Mesenchymal stem cell (in vitro differentiated cells and primary cell): ENCODE results near the gene MT3.
A peak's percentile ranks its signal among the peaks of the same experiment; 100 is the strongest.

Experiments used
- DNase-seq: peaks from one replicate; pipeline ENCODE4 v3.0.0-alpha.2; 2013
- H2AFZ ChIP-seq: one replicate; pipeline ENCODE4 v1.6.1; 2013; ENCODE audit warnings: low read depth, mild to moderate bottlenecking, control low read depth, inconsistent platforms, low read length, moderate library complexity
- H2AK5ac ChIP-seq: 2 replicates; pipeline ENCODE4 v1.6.1; 2013; ENCODE audit warnings: low read length, moderate library complexity, mild to moderate bottlenecking, inconsistent platforms; ENCODE audit not compliant: severe bottlenecking
- H2BK120ac ChIP-seq: one replicate; pipeline ENCODE4 v1.6.1; 2013; ENCODE audit warnings: low read depth, mild to moderate bottlenecking, inconsistent platforms, low read length, moderate library complexity
- H2BK12ac ChIP-seq, 2 experiments: one replicate each; pipeline ENCODE4 v1.6.1; 2013; ENCODE audit warnings: inconsistent platforms in 2 of 2, low read length in 2 of 2, mild to moderate bottlenecking in 2 of 2, moderate library complexity in 2 of 2, control low read depth in 1 of 2
- H2BK15ac ChIP-seq: one replicate; pipeline ENCODE4 v1.6.1; 2013; ENCODE audit warnings: mild to moderate bottlenecking, low read depth, inconsistent platforms; ENCODE audit not compliant: poor library complexity, severe bottlenecking
- H2BK5ac ChIP-seq: 2 replicates; pipeline ENCODE4 v1.6.1; 2013; ENCODE audit warnings: low read depth, mild to moderate bottlenecking, low read length, control low read depth, inconsistent platforms; ENCODE audit not compliant: poor library complexity, severe bottlenecking
- H3K14ac ChIP-seq, 2 experiments: one replicate each; pipeline ENCODE4 v1.6.1; 2013; ENCODE audit warnings: inconsistent platforms in 2 of 2, low read length in 2 of 2, control low read depth in 1 of 2, mild to moderate bottlenecking in 1 of 2, moderate library complexity in 1 of 2
- H3K18ac ChIP-seq, 2 experiments: one replicate each; pipeline ENCODE4 v1.6.1; 2013; ENCODE audit warnings: inconsistent platforms in 2 of 2, low read length in 2 of 2, control low read depth in 1 of 2, low read depth in 1 of 2, mild to moderate bottlenecking in 1 of 2
- H3K23ac ChIP-seq, 2 experiments: one replicate each; pipeline ENCODE4 v1.6.1; 2013; ENCODE audit warnings: inconsistent platforms in 2 of 2, low read length in 2 of 2, mild to moderate bottlenecking in 2 of 2, moderate library complexity in 2 of 2, control low read depth in 1 of 2
- H3K27ac ChIP-seq: 2 replicates; pipeline ENCODE4 v1.5.1; 2013; ENCODE audit warnings: mild to moderate bottlenecking, moderate library complexity, low read length, control low read depth, inconsistent platforms; ENCODE audit not compliant: poor library complexity, severe bottlenecking
- H3K27me3 ChIP-seq, 2 experiments: 2 replicates each; pipeline versions ENCODE4 v1.6.1 to v1.7.0; 2013; ENCODE audit warnings: low read length in 2 of 2, mild to moderate bottlenecking in 2 of 2, moderate library complexity in 2 of 2, control low read depth in 1 of 2, inconsistent platforms in 1 of 2; ENCODE audit not compliant: control insufficient read depth in 1 of 2, insufficient read depth in 1 of 2
- H3K36me3 ChIP-seq, 2 experiments: 2 replicates each; pipeline versions ENCODE4 v1.6.1 to v1.7.0; 2013; ENCODE audit warnings: low read length in 2 of 2, control low read depth in 1 of 2, inconsistent platforms in 1 of 2, low read depth in 1 of 2, mild to moderate bottlenecking in 1 of 2; ENCODE audit not compliant: insufficient read depth in 2 of 2, control insufficient read depth in 1 of 2
- H3K4ac ChIP-seq, 2 experiments: one replicate each; pipeline ENCODE4 v1.6.1; 2013; ENCODE audit warnings: inconsistent platforms in 2 of 2, low read length in 2 of 2, mild to moderate bottlenecking in 2 of 2, moderate library complexity in 2 of 2, control low read depth in 1 of 2, low read depth in 1 of 2
- H3K4me1 ChIP-seq: 2 replicates; pipeline ENCODE4 v1.6.1; 2013; ENCODE audit warnings: low read depth, low read length, control low read depth; ENCODE audit not compliant: control insufficient read depth, insufficient read depth
- H3K4me2 ChIP-seq: 2 replicates; pipeline ENCODE4 v1.6.1; 2013; ENCODE audit warnings: low read length, mild to moderate bottlenecking, inconsistent platforms; ENCODE audit not compliant: poor library complexity, severe bottlenecking
- H3K4me3 ChIP-seq, 2 experiments: 2 replicates each; pipeline versions ENCODE4 v1.5.1 to v1.7.0; 2013; ENCODE audit warnings: low read length in 2 of 2, mild to moderate bottlenecking in 2 of 2, control low read depth in 1 of 2, low read depth in 1 of 2; ENCODE audit not compliant: insufficient read depth in 1 of 2
- H3K79me1 ChIP-seq: replicated peaks from 2 replicates; pipeline ENCODE4 v1.6.1; 2013; ENCODE audit warnings: mild to moderate bottlenecking, control low read depth, low read length, inconsistent platforms; ENCODE audit not compliant: poor library complexity, severe bottlenecking
- H3K9ac ChIP-seq: 2 replicates; pipeline ENCODE4 v1.7.0; 2013; ENCODE audit warnings: mild to moderate bottlenecking, low read length, moderate library complexity
- H3K9me3 ChIP-seq: 2 replicates; pipeline ENCODE4 v1.7.0; 2013; ENCODE audit warnings: mild to moderate bottlenecking, low read length; ENCODE audit not compliant: control insufficient read depth
- H4K8ac ChIP-seq: one replicate; pipeline ENCODE4 v1.6.1; 2013; ENCODE audit warnings: inconsistent platforms, mild to moderate bottlenecking, low read length, moderate library complexity
- H4K91ac ChIP-seq: one replicate; pipeline ENCODE4 v1.6.1; 2013; ENCODE audit warnings: mild to moderate bottlenecking, low read length, inconsistent platforms
- WGBS: methylation state at CpG from one replicate; pipeline ENCODE4 v1.1.7; 2013; ENCODE audit warnings: mixed read lengths; 5-methylcytosine and 5-hydroxymethylcytosine counted together

MT3 gene

DNA sequence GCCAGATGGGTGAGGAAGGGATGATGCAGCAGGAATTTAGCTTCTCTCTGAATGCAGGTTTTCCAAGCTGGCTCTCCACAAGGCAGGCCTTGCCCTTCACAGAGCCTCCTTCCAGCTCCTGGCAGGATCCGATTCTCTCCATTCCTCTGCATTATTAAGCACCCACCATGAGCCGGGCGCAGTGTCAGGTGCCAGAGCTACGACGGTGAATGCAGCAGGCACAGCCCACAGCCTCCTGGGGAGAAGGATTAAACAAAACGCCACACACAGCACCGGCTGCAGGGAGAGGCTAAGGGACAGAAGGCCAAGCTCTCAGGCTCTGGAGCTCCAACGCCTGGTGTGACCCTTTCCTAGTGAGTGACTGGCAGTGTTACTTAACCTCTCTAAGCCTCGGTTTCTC lies 12.0 kb downstream of the MT3 start:
- Histone ChIP-seq H3K18ac (no peak overlapping the region), H3K27me3 (peaks cover 0 to 3% of the 10 kb centered on the region in 2 experiments), H3K9me3 (peaks cover 3% of the 10 kb centered on the region), H2BK120ac (no peak overlapping the region), H3K4ac (no peak overlapping the region), H3K23ac (peak overlapping the region in 1 of 2 experiments; percentile 67), H3K4me1 (peaks cover 5% of the 10 kb centered on the region), H3K36me3 (no peaks in the 10 kb centered on the region), H2AFZ (peak overlapping the region; percentile 46), H4K91ac (no peak overlapping the region), H3K4me3 (no peak overlapping the region), H3K79me1 (peaks cover 4% of the 10 kb centered on the region), H3K9ac (no peak overlapping the region), H2BK12ac (no peak overlapping the region), H2BK5ac (no peak overlapping the region), H2AK5ac (no peak overlapping the region), H3K4me2 (no peak overlapping the region), H4K8ac (no peak overlapping the region), H2BK15ac (no peak overlapping the region), H3K14ac (no peak overlapping the region), H3K27ac (no peak overlapping the region)
- WGBS = 54% methylated on average over 9 of the region's 9 CpGs
- no peak for DNase-seq

- Histone ChIP-seq H3K9ac (peak overlapping the region; percentile 13), H3K4me2 (no peak overlapping the region), H4K8ac (no peak overlapping the region), H2BK15ac (no peak overlapping the region), H2AK5ac (no peak overlapping the region), H3K14ac (no peak overlapping the region), H3K4me1 (peaks cover 20% of the 10 kb centered on the region), H2BK120ac (no peak overlapping the region), H3K9me3 (no peaks in the 10 kb centered on the region), H2BK5ac (no peak overlapping the region), H2BK12ac (peak overlapping the region in 1 of 2 experiments; percentile 52), H3K18ac (no peak overlapping the region), H3K23ac (no peak overlapping the region), H4K91ac (no peak overlapping the region), H3K36me3 (no peaks in the 10 kb centered on the region), H2AFZ (no peak overlapping the region), H3K79me1 (peaks cover 4% of the 10 kb centered on the region), H3K27me3 (no peaks in the 10 kb centered on the region), H3K4ac (no peak overlapping the region), H3K4me3 (no peak overlapping the region), H3K27ac (no peak overlapping the region)
- peak; percentile 60 for DNase-seq
- WGBS = 64% methylated on average over 4 of the region's 4 CpGs
These were observed 14.3 kb downstream of the MT3 start for GRCh38 chr16:56603589-56603988.

DNA sequence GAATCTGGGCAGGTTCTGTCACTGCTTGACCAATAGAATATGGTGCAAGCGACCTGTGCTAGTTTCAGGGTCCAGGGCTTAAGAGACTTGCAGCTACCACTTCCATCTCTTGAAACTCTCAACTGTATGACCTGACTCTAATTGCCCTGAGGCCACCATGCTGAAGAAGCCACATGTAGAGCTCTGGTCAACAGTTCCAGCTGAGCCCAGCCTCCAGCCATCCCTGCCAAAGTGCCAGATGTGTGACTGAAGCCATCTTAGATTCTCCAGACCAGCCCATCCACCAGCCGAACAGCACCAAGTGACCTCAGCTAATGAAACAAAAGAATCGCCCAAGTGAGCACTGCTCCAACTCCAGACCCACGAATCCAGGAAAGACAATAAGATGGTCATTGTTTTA lies 15.6 kb downstream of the MT3 start:
- H3K79me1 ChIP-seq = peaks cover 4% of the 10 kb centered on the region
- H2BK15ac ChIP-seq = peak overlapping the region; percentile 73
- no peak overlapping the region for H2BK5ac ChIP-seq
- no peaks in the 10 kb centered on the region for H3K9me3 ChIP-seq
- no peaks in the 10 kb centered on the region for H3K27me3 ChIP-seq
- peak overlapping the region; percentile 80 for H4K91ac ChIP-seq
- peak overlapping the region in 1 of 2 experiments; percentile 67 for H3K18ac ChIP-seq
- no peak for DNase-seq
- peak overlapping the region in 1 of 2 experiments; percentile 86 for H3K4ac ChIP-seq
- H3K9ac ChIP-seq = no peak overlapping the region
- peak overlapping the region; percentile 4 for H4K8ac ChIP-seq
- H2BK12ac ChIP-seq = peak overlapping the region in 1 of 2 experiments; percentile 82
- H3K27ac ChIP-seq = no peak overlapping the region
- 96% methylated on average over 4 of the region's 4 CpGs for WGBS
- H3K4me2 ChIP-seq = no peak overlapping the region
- H3K4me1 ChIP-seq = peaks cover 21% of the 10 kb centered on the region
- no peak overlapping the region for H3K23ac ChIP-seq
- H2AFZ ChIP-seq = no peak overlapping the region
- H3K36me3 ChIP-seq = no peaks in the 10 kb centered on the region
- H2AK5ac ChIP-seq = peak overlapping the region; percentile 66
- no peak overlapping the region for H3K14ac ChIP-seq
- H2BK120ac ChIP-seq = peak overlapping the region; percentile 38
- H3K4me3 ChIP-seq = no peak overlapping the region

- H2AFZ ChIP-seq = no peak overlapping the region
- H4K8ac ChIP-seq = peak overlapping the region; percentile 76
- H2BK12ac ChIP-seq = peak overlapping the region; percentile 94 to 98
- H3K23ac ChIP-seq = no peak overlapping the region
- DNase-seq = no peak
- peak overlapping the region; percentile 84 for H3K9ac ChIP-seq
- peak overlapping the region; percentile 78 for H4K91ac ChIP-seq
- peaks cover 25% of the 10 kb centered on the region for H3K4me1 ChIP-seq
- no peak overlapping the region for H2BK15ac ChIP-seq
- no peak overlapping the region for H3K14ac ChIP-seq
- peak overlapping the region; percentile 99 for H3K27ac ChIP-seq
- H3K4me2 ChIP-seq = no peak overlapping the region
- peak overlapping the region; percentile 67 to 81 for H3K18ac ChIP-seq
- peak overlapping the region in 1 of 2 experiments; percentile 6 for H3K4me3 ChIP-seq
- peak overlapping the region; percentile 38 for H2BK120ac ChIP-seq
- 69% methylated on average over 1 of the region's 1 CpG for WGBS
- no peak overlapping the region for H2BK5ac ChIP-seq
- H3K36me3 ChIP-seq = no peaks in the 10 kb centered on the region
- H2AK5ac ChIP-seq = peak overlapping the region; percentile 76
- peaks cover 4% of the 10 kb centered on the region for H3K79me1 ChIP-seq
- no peaks in the 10 kb centered on the region for H3K27me3 ChIP-seq
- peak overlapping the region; percentile 81 to 86 for H3K4ac ChIP-seq
- H3K9me3 ChIP-seq = no peaks in the 10 kb centered on the region
These were observed 16.1 kb downstream of the MT3 start for GRCh38 chr16:56605475-56605874.
